Effector memory CD8-positive, alpha-beta T cell (primary cell): ENCODE measurements around the gene SYNGAP1.

ENCODE experiments used
- ATAC-seq: fragments of 150-1000 bp; cut with Tn5 transposase; replicated peaks from 2 replicates; pipeline ENCODE4 v1.10.0; 2021; ENCODE audit warnings: mild to moderate bottlenecking, moderate library complexity
- DNase-seq, 3 experiments: peaks; one replicate each; pipeline ENCODE4 v3.0.0; 2021
- H3K27ac Mint-ChIP-seq, 2 donors: one replicate each; pipeline ENCODE4 v1.8.0; 2022; ENCODE audit warnings: mild to moderate bottlenecking in 2 of 2, mixed read lengths in 2 of 2, moderate library complexity in 2 of 2
- H3K27me3 Mint-ChIP-seq, 2 donors: one replicate each; pipeline ENCODE4 v1.8.0; 2022; ENCODE audit warnings: mixed read lengths in 2 of 2
- H3K36me3 Mint-ChIP-seq: one replicate; pipeline ENCODE4 v1.8.0; 2022; ENCODE audit warnings: mild to moderate bottlenecking, moderate library complexity, mixed read lengths; ENCODE audit not compliant: insufficient read depth
- H3K4me1 Mint-ChIP-seq, 2 donors: one replicate each; pipeline ENCODE4 v1.8.0; 2022; ENCODE audit warnings: low read depth in 2 of 2, mixed read lengths in 2 of 2
- H3K4me3 Mint-ChIP-seq, 2 donors: one replicate each; pipeline ENCODE4 v1.8.0; 2022; ENCODE audit warnings: mild to moderate bottlenecking in 2 of 2, mixed read lengths in 2 of 2, moderate library complexity in 2 of 2
- H3K9me3 Mint-ChIP-seq, 2 donors: one replicate each; pipeline ENCODE4 v1.8.0; 2022; ENCODE audit warnings: mixed read lengths in 2 of 2

SYNGAP1 gene

DNA sequence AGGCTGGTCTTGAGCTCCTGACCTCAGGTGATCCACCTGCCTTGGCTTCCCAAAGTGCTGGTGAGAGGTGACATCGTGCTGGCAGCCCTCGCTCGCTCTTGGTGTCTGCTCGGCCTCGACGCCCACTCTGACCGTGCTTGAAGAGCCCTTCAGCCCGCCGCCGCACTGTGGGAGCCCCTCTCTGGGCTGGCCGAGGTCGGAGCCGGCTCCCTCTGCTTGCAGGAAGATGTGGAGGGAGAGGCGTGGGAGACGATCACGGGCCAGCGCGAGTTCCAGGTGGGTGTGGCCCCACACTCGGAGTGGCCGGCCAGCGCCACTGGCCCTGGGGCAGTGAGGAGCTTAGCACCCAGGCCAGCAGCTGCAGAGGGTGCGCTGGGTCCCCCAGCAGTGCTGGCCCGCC lies 82.6 kb downstream of the SYNGAP1 start:
- Mint-ChIP-seq H3K4me3 (no peak overlapping the region), H3K27me3 (no peaks in the 10 kb centered on the region), H3K27ac (no peak overlapping the region), H3K9me3 (no peaks in the 10 kb centered on the region), H3K4me1 (no peaks in the 10 kb centered on the region), H3K36me3 (no peaks in the 10 kb centered on the region)
- DNase-seq = no peak
- no peak for ATAC-seq

DNA sequence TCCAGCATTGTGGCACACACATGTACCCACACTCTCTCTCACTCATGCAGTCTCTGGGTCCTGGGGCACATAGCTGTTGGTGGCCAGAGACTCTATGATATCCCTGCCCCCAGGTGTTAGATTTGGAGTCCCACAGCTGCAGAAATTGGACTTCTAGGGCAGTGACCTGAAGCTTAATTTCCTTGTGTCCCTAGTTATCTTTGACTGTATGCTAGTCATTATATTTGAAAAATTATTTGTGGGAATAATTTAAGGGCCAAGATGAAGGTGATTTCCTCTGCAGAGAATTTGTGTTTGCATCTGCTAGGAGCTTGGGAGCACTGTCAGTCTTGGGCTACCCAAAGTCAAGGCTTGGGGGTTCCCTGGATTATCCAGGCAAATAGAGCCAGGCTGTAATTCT lies 84.6 kb downstream of the SYNGAP1 start:
- H3K36me3 Mint-ChIP-seq = no peaks in the 10 kb centered on the region
- H3K27ac Mint-ChIP-seq = no peak overlapping the region
- peaks cover 6 to 8% of the 10 kb centered on the region in 2 donors for H3K27me3 Mint-ChIP-seq
- peaks cover 0 to 1% of the 10 kb centered on the region in 2 donors for H3K4me1 Mint-ChIP-seq
- H3K9me3 Mint-ChIP-seq = no peaks in the 10 kb centered on the region
- ATAC-seq = no peak
- H3K4me3 Mint-ChIP-seq = no peak overlapping the region
- no peak for DNase-seq
